HepG2 (cell line): ENCODE measurements around the gene WWTR1. TPM values are rescaled to one million over a fixed set of nuclear protein-coding genes. Genes with fewer than 3 reads are reported as not detected.

Experiments used
- FOSL2 ChIP-seq: sonication (generic); formaldehyde crosslinking; IDR thresholded peaks from 2 replicates; pipeline ENCODE4 v1.4.0; 2020; ENCODE audit warnings: missing genetic modification reagents
- FOXM1 ChIP-seq: sonication (generic); formaldehyde crosslinking; IDR thresholded peaks from 2 replicates; pipeline ENCODE4 v1.5.0; 2020; ENCODE audit warnings: missing genetic modification reagents
- HNRNPUL1 ChIP-seq: fragments of 200-400 bp; formaldehyde crosslinking; IDR thresholded peaks from 2 replicates; pipeline ENCODE4 v1.6.1; 2017; ENCODE audit warnings: low read depth, mild to moderate bottlenecking, low read length, moderate library complexity
- RORA ChIP-seq: sonication (generic); formaldehyde crosslinking; IDR thresholded peaks from 2 replicates; pipeline ENCODE4 v1.5.0; 2020; ENCODE audit warnings: mild to moderate bottlenecking, missing genetic modification reagents, moderate library complexity
- SMAD3 ChIP-seq: sonication (generic); formaldehyde crosslinking; IDR thresholded peaks from 2 replicates; pipeline ENCODE4 v1.4.0; 2020; ENCODE audit warnings: missing genetic modification reagents
- STAT5B ChIP-seq: sonication (generic); formaldehyde crosslinking; IDR thresholded peaks from 2 replicates; pipeline ENCODE4 v1.4.0; 2020; ENCODE audit warnings: missing genetic modification reagents
- ZNF138 ChIP-seq: sonication (generic); formaldehyde crosslinking; IDR thresholded peaks from 2 replicates; pipeline ENCODE4 v1.5.0; 2020; ENCODE audit warnings: mild to moderate bottlenecking, low read depth, missing genetic modification reagents
- ZNF232 ChIP-seq: sonication (generic); formaldehyde crosslinking; IDR thresholded peaks from 2 replicates; pipeline ENCODE4 v1.4.0; 2020; ENCODE audit warnings: missing genetic modification reagents, borderline replicate concordance
- ZSCAN20 ChIP-seq: sonication (generic); formaldehyde crosslinking; IDR thresholded peaks from 2 replicates; pipeline ENCODE4 v1.4.0; 2020; ENCODE audit warnings: missing genetic modification reagents, mild to moderate bottlenecking, borderline replicate concordance
- polyA plus RNA-seq, 8 experiments: library from polyadenylated mRNA; depleted of rRNA in 3 of 8; stranded (reverse) in 7 of 8; unstranded in 1 of 8; fragments of >200 nt; fragmentation: Illumina TruSeq in 4 of 8; extraction: Trizol in 4 of 8; gene quantifications; 2 replicates each; pipeline versions ENCODE4 v1.2.1 to v1.2.3, GENCODE V29; 2011 to 2016; ENCODE audit warnings: low read depth in 4 of 8, missing spikeins in 1 of 8, mixed read lengths in 1 of 8; ENCODE audit not compliant: insufficient read depth in 1 of 8
- total RNA-seq, 5 experiments: library from RNA; depleted of rRNA; stranded (reverse); fragments of >200 nt; fragmentation: Illumina TruSeq; extraction: Trizol; gene quantifications; 2 replicates each; pipeline ENCODE4 v1.2.3, GENCODE V29; 2016; ENCODE audit warnings: low read depth in 1 of 5
- TF ChIP-seq, protein P1 (sequence below): sonication (generic); formaldehyde crosslinking; IDR thresholded peaks from 2 replicates; pipeline ENCODE4 v1.4.0; 2020; ENCODE audit warnings: missing genetic modification reagents, borderline replicate concordance
- TF ChIP-seq, protein P2 (sequence below): sonication (generic); formaldehyde crosslinking; IDR thresholded peaks from 2 replicates; pipeline ENCODE4 v1.5.0; 2020; ENCODE audit warnings: mild to moderate bottlenecking, missing genetic modification reagents
- TF ChIP-seq, protein P3 (sequence below): IDR thresholded peaks from 2 replicates; pipeline ENCODE4 v1.6.1; 2016; ENCODE audit warnings: missing genetic modification reagents, missing compliant biosample characterization

The WWTR1 gene
- total and polyA plus RNA-seq, 2 of the 13 experiments (the other 11 are each of a cell fraction or from before 2014, with no cell fraction given): 19.7 to 139 TPM

DNA sequence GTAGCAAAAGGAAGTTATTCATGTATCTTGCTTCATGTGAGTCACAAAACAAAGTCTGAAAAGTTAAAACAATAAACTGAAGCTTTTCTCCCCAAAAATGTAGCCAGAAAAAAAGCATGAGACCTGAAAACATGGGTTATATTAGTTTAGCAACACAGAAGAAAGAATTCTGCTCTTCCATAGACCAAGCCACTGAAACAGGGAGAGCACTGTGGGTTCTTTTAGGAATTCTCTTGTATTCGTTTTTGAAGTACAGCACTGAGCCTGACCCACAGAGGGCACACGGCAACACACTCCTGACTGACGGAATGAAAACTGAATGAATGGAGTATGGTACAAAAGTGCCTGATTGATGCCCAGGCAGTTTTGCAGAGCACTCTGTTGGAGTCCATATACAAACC, 116.7 kb downstream of the WWTR1 start (continued):
- TF ChIP-seq STAT5B (CRISPR knock-in tag) (no peak), FOXM1 (CRISPR knock-in tag) (no peak), SMAD3 (no peak), RORA (CRISPR knock-in tag) (no peak), HNRNPUL1 (no peak), ZSCAN20 (CRISPR knock-in tag) (no peak), ZNF232 (CRISPR knock-in tag) (no peak), FOSL2 (no peak), ZNF138 (CRISPR knock-in tag) (no peak)
- TF ChIP-seq, protein P1, sequence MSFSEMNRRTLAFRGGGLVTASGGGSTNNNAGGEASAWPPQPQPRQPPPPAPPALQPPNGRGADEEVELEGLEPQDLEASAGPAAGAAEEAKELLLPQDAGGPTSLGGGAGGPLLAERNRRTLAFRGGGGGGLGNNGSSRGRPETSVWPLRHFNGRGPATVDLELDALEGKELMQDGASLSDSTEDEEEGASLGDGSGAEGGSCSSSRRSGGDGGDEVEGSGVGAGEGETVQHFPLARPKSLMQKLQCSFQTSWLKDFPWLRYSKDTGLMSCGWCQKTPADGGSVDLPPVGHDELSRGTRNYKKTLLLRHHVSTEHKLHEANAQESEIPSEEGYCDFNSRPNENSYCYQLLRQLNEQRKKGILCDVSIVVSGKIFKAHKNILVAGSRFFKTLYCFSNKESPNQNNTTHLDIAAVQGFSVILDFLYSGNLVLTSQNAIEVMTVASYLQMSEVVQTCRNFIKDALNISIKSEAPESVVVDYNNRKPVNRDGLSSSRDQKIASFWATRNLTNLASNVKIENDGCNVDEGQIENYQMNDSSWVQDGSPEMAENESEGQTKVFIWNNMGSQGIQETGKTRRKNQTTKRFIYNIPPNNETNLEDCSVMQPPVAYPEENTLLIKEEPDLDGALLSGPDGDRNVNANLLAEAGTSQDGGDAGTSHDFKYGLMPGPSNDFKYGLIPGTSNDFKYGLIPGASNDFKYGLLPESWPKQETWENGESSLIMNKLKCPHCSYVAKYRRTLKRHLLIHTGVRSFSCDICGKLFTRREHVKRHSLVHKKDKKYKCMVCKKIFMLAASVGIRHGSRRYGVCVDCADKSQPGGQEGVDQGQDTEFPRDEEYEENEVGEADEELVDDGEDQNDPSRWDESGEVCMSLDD (CRISPR knock-in tag): no peak
- TF ChIP-seq, protein P2, sequence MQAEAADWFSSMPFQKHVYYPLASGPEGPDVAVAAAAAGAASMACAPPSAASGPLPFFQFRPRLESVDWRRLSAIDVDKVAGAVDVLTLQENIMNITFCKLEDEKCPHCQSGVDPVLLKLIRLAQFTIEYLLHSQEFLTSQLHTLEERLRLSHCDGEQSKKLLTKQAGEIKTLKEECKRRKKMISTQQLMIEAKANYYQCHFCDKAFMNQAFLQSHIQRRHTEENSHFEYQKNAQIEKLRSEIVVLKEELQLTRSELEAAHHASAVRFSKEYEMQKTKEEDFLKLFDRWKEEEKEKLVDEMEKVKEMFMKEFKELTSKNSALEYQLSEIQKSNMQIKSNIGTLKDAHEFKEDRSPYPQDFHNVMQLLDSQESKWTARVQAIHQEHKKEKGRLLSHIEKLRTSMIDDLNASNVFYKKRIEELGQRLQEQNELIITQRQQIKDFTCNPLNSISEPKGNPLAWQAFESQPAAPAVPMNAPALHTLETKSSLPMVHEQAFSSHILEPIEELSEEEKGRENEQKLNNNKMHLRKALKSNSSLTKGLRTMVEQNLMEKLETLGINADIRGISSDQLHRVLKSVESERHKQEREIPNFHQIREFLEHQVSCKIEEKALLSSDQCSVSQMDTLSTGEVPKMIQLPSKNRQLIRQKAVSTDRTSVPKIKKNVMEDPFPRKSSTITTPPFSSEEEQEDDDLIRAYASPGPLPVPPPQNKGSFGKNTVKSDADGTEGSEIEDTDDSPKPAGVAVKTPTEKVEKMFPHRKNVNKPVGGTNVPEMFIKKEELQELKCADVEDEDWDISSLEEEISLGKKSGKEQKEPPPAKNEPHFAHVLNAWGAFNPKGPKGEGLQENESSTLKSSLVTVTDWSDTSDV (CRISPR knock-in tag): no peak
- TF ChIP-seq, protein P3, sequence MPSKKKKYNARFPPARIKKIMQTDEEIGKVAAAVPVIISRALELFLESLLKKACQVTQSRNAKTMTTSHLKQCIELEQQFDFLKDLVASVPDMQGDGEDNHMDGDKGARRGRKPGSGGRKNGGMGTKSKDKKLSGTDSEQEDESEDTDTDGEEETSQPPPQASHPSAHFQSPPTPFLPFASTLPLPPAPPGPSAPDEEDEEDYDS (CRISPR knock-in tag): no peak
- TF ChIP-seq, all 625 proteins: peak for 0
